SHP77 treated with DMSO at 0.1 percent for 48 hours (cell line): ENCODE data around the gene PTGIR.

Source experiments
- DNase-seq: peaks from one replicate; lab custom pipeline; 2025; lab: John Stamatoyannopoulos, UW

PTGIR gene

DNA sequence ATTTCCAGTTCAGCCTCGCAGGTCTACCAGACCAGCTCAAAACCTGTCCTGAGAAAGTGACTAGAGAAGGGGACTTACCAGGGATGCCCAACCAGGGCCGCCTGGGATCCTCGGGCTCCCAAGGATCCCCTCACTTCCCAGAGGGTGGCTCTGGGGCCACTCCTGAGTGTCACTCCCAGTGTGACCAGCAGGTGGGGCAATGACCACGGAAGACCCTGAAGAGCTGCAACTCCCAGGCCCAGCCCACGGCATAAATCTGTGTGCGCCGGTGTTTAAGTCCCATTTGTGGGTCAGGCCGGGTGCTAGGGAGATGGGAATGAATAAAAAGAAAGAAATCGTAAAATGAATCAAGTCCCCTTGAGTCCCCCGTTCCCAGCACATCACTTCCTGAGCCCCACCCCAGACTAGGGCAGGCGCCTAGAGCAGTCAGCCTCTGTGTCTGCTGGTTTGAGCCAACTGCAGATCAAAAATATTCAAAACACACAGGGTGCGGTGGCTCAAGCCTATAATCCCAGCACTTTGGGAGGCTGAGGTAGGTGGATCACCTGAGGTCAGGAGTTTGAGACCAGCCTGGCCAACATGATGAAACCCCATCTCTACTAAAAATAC, 10.7 kb downstream of the PTGIR start:
- peak; percentile 69 for DNase-seq

GRCh38 chr19:46613525-46613924, 11.4 kb downstream of the PTGIR start:
- DNase-seq: no peak

GRCh38 chr19:46611776-46612175, 13.1 kb downstream of the PTGIR start:
- no peak for DNase-seq

- DNase-seq: no peak
These were observed 13.8 kb downstream of the PTGIR start for GRCh38 chr19:46610851-46611770.

DNA sequence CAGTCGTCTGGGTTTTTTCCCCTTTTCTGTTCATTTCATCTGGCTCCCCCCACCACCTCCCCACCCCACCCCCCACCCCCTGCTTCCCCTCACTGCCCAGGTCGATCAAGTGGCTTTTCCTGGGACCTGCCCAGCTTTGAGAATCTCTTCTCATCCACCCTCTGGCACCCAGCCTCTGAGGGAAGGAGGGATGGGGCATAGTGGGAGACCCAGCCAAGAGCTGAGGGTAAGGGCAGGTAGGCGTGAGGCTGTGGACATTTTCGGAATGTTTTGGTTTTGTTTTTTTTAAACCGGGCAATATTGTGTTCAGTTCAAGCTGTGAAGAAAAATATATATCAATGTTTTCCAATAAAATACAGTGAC, 14.5 kb downstream of the PTGIR start:
- DNase-seq: no peak

DNA sequence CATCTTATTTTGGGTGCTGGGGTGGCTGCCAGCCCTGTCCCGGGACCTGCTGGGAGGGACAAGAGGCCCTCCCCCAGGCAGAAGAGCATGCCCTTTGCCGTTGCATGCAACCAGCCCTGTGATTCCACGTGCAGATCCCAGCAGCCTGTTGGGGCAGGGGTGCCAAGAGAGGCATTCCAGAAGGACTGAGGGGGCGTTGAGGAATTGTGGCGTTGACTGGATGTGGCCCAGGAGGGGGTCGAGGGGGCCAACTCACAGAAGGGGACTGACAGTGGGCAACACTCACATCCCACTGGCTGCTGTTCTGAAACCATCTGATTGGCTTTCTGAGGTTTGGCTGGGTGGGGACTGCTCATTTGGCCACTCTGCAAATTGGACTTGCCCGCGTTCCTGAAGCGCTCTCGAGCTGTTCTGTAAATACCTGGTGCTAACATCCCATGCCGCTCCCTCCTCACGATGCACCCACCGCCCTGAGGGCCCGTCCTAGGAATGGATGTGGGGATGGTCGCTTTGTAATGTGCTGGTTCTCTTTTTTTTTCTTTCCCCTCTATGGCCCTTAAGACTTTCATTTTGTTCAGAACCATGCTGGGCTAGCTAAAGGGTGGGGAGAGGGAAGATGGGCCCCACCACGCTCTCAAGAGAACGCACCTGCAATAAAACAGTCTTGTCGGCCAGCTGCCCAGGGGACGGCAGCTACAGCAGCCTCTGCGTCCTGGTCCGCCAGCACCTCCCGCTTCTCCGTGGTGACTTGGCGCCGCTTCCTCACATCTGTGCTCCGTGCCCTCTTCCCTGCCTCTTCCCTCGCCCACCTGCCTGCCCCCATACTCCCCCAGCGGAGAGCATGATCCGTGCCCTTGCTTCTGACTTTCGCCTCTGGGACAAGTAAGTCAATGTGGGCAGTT, 15.1 kb downstream of the PTGIR start:
- DNase-seq: no peak

- no peak for DNase-seq
These were observed 16.1 kb downstream of the PTGIR start for GRCh38 chr19:46608581-46609345.

DNA sequence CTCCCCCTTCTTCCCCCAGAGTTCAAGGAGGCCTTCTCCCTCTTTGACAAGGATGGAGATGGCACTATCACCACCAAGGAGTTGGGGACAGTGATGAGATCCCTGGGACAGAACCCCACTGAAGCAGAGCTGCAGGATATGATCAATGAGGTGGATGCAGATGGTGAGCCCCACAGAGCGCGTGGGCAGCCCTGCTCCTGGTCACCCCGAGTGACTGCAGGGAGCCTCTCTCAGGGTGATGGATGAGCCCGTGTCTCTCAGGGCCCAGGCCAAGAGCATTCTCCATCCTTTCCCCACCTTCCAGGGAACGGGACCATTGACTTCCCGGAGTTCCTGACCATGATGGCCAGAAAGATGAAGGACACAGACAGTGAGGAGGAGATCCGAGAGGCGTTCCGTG, 16.7 kb downstream of the PTGIR start:
- no peak for DNase-seq

GRCh38 chr19:46607448-46607841, 17.4 kb downstream of the PTGIR start:
- DNase-seq: no peak

DNA sequence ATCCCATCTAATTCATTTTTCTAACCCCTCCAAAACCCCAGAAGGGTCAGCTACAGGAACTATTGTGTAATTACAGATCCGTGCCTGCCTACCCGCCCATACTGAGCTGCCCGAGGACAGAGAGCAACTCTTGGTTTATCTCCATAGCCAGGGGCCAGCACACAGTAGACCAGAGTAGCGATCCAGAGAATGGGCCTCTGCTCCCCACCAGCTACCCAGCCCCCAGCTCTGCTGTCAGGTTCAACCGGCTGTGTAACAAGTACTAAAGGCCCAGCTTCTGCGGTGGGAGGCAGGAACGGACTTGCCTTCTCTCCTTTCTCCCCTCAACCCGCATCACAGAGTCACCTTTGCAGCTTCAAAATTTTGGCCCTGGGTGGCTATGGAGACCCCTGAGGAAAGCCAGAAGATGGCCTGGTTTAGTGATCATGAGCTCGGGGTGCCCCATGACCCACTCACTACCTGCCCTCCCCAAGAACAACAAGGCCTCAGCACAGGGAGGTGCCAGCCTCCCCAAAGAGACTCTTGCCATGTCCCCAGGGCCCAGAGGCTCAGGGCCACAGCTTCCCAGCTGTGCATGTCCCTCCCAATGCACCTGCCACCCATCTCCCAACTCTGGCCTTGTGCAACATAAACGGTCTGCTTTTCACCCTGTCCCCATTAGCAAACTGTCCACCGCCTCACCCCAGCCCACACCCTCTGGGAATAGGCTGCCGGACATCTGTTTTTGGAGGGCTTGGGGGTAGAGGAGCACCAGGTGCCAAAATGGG, 18.0 kb downstream of the PTGIR start:
- no peak for DNase-seq

DNA sequence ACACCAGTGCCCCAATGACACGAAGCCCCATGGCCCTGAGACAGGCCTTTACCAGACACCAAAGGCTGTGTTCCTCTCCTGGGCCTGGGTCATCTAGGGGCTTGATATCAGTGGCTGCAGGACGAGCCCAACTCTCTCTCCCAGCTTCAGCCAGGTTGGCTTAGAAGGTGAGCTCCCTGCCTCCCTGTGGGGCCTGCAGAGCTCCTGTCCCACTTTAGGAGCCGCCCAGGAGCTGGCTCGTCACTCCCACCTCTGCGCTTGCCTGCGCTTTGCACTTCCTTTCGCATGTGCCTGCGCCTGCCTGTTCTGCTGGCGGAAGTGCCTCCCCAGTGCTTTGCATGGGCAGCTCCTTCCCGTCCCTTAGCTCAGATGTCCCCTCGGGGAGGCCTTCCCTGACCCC, 18.9 kb downstream of the PTGIR start:
- no peak for DNase-seq

- no peak for DNase-seq
These were observed 19.5 kb downstream of the PTGIR start for GRCh38 chr19:46605356-46605821.

DNA sequence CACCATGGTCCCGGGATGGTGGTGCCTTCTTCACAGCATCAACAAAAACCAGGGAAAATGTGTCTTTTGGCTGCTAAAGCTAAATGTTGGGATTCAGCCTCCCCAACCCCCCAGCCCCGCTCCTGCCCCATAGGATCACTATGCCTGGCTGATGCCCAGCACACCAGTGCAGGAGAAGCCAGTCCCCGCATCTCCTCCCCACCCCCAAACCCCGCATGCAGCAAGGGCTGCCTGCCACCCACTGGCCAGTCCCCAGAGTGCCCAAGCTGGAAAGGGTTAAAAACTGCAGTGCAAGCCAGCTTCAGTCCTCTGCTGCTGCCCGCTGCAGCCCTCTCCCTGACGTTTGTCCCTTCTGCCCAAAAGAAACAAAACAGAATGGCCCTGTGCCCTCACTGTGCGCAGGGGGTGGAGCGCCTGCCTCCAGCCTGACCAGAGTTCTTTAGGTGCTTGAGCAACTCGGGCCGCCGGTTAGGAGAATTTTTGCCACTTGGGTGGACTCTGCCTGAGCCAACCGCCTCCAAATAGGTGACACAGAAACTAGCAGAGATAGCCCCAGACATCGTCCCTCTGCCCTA, 20.0 kb downstream of the PTGIR start:
- DNase-seq: no peak

GRCh38 chr19:46603752-46604231, 21.1 kb downstream of the PTGIR start:
- no peak for DNase-seq

DNA sequence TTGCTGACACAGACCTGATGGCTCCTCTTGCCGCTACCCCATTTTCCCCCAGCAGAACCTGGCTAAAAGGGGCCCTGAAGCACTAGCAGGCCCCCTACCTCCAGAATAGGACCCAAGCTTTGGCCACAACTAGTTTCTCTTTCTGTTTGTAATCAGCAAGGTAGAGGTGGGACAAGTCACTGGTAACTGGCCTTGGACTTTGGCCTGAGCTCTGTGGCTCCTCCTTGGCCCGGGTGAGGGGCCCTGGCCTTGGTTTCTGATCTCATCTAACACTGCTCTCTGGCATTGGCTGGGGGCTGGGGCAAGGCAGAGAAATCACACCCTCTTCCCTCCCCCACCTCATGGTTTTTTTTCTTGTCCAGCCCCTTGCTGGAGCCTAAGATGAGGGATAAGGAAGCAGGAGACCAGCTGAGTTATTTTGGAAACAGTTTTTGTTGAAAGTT, 21.7 kb downstream of the PTGIR start:
- DNase-seq: no peak

DNA sequence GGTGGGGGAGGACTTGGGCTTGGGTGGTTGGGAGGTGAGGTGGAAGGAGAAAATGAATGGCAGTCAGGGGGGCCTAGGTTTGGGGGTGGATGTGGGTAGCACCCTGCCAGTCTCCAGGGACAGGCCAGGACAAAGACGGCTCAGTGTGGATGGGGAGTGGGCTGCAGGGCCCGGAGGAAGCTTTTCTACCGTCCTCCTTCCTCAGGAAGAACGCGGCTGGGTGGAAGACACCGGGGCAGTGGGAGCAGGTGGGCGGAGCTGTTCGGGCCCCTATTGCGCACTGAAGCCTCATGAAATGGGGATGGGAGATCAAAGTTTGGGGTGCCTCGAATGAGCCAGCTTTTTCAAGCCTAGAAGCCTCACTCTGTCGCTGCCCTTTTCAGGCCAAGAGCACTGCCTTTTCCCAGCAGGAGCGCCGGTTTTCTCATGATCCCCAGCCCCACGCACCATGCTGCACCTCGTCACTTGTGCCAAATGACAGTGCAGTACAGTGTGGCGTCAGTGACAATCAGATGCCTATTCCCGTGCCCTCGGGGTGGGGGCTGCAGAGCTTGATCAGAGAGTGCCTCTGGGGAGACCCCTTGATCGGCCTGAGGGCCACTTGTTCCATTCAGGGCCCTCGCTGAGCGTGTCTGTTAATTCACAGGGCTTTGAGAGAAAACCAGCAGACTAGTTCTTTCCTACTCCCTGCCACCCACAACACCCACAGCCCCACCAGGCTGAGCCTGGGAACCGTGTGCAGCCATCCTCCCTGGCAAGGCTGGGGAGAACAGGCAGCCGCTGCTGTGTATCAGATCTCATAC, 22.3 kb downstream of the PTGIR start:
- no peak for DNase-seq

GRCh38 chr19:46601318-46602224, 23.3 kb downstream of the PTGIR start, which contains the start of gene CALM3:
Gene CALM3 (plus strand): TSS chr19:46601330. CDS start chr19:46601435, 105 bp downstream.
- DNase-seq: no peak
